Measurements from ENCODE around the gene FYN.

FYN gene

DNA sequence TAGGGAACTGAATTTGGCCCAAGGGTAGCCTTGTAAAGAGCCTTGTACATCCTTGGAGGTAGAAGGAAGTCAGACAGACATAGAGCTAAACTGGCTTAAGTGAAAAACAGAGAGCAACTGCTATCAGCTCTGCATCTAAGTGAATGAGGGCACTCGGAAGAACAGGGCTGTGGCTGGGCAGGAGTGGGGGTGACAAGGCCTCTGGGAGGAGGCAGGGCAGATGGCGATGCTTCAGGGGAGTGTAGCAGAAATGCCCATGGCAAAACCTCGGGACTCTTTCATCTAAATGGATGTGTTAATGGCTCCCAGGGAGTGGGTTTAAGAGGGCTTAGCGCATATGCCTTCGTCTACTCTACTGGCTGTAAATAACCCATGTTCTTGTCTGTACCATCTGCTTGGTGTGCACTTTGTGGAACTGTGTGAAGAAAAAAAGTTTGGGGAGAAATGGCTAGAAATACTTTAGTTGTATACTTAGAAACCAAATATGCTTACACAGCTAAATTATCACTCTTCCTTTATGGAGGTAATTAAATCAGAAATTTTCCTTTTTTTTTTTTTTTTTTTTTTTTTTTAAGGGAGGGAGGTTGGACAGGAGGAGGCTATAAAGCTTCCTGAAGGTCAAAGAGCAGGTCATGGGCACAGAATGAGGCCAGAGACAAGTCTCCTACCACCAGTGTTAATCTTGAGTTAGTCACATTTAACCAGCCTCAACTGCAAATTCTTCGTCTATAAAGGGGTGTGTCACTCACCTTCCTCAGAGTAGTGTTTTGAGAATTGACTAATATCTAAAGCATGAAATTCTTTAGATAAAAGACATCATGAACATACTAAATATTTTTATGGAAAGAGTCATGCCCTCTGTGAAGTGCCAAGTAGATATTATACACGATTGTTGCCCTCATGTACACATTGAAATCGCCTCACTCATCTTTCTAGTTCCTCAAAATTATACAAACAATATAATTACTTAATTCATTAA lies 60.9 kb downstream of the FYN start:
- no peak for FAIRE-seq
- DNase-seq (ENCODE audit: insufficient read length): no peak

DNA sequence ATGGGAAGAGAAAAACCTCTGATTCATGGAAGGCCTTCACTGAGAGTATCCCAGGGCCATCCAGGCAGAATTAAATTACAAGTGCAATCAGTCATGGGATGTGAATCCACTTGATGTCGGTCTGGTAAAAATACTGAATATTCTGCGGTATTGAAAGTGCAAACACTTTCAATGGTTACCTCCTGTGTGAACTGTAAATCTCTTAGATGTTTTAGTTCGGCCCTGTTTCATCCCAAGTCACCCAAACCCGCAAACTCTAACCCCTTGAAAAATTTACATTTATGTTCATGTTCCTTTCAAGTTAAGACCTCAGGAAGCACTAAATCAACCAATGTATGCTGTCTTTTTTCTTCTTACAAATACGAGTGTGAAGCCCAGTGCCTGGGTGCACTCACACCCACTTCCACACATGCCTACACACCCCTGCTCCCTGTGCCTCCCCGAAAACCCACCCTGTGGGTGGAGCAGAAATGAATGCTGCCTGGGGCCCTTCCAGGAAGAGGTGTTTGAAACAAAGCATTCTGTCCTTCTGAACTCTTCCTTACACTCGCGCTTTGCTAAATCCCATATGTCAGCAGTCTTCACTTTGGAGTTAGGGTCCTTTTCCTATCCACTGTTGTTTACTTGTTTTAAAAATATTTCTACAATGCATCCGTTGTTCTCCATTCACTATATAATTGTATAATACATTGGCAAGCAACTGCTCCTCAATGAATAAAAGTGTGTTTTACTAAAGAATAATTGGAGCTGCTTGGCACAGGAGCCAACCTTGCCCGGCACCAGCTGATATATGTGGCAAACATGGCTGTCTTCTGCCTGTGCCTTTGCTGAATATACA lies 62.7 kb downstream of the FYN start:
- no peak for FAIRE-seq
- no peak for DNase-seq (ENCODE audit: insufficient read length)
- TF ChIP-seq TAF1 (IDR thresholded peaks at IDR 0.05; ENCODE audit: borderline replicate concordance, low read depth, low read length) (no peak), POLR2AphosphoS5 (IDR thresholded peaks at IDR 0.05; ENCODE audit: low read depth, low read length) (no peak), POLR2A (IDR thresholded peaks at IDR 0.05; ENCODE audit: low read depth, low read length) (no peak)

More for the DNA sequence above, 60.9 kb downstream of the FYN start:
- no peak for TF ChIP-seq POLR2A (IDR thresholded peaks at IDR 0.05; ENCODE audit: low read depth, low read length)
- no peak for TF ChIP-seq TAF1 (IDR thresholded peaks at IDR 0.05; ENCODE audit: borderline replicate concordance, low read depth, low read length)
- TF ChIP-seq POLR2AphosphoS5 (IDR thresholded peaks at IDR 0.05; ENCODE audit: low read depth, low read length): no peak

DNA sequence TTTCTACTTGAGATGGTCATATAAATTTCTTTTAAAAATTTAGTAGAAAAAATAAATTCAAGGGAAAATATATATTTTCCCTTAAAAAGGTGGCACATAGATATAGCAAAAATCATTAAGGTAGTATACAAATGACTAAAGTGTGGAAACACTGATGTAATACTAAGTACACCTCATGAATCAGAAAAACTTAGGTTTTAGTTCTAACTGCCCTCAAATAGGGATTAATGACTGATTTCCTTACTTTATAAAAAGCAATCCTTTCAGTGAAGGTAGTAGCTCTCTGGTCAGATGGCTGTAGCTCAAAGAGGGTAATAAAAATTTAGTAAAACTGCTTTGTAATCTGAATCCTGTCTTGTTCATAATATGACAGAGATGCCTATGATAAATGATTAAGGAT lies 63.5 kb downstream of the FYN start:
- TF ChIP-seq POLR2AphosphoS5 (IDR thresholded peaks at IDR 0.05; ENCODE audit: low read depth, low read length) (no peak), TAF1 (IDR thresholded peaks at IDR 0.05; ENCODE audit: borderline replicate concordance, low read depth, low read length) (no peak), POLR2A (IDR thresholded peaks at IDR 0.05; ENCODE audit: low read depth, low read length) (no peak)
- no peak for DNase-seq (ENCODE audit: insufficient read length)
- FAIRE-seq: no peak

DNA sequence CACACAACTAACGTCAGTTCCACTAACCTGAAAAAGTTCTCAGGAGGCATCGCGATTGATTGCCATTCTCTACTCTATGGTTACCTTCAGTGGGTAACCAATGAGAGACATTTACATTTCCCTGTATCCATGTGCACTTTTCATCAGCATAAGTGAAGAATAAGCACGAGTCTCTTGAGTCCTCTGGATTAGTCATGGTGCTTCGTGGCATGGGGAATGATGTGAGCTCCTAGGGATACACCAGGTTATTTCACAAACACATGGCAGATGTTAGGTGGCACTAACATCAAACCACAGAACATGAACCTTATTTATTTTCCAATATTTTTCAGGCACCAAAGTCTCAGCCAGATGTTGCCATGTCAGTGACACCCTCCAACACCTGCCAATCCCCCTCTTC lies 64.0 kb downstream of the FYN start:
- DNase-seq (ENCODE audit: insufficient read length) (no peak), FAIRE-seq (no peak)
- no peak for TF ChIP-seq POLR2A (IDR thresholded peaks at IDR 0.05; ENCODE audit: low read depth, low read length)
- no peak for TF ChIP-seq POLR2AphosphoS5 (IDR thresholded peaks at IDR 0.05; ENCODE audit: low read depth, low read length)
- TF ChIP-seq TAF1 (IDR thresholded peaks at IDR 0.05; ENCODE audit: borderline replicate concordance, low read depth, low read length): no peak

DNA sequence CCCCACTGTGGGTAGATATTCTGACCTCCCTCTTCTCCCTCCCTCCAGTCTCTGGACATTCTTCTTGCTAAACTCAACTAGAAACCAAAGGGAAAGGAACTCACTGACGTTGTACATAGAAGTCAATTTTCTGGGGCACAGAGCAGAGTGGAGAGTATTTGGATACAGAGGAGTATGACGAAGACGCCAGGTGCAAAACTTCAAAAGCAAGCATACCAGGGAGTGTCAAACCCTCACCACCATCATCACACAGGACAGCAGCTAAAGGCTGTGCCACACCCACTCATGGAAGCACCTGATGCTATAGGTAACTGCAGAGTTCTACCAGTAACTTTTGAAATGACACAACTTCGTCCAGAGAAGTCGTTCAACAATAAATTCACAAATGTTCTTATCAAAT lies 64.8 kb downstream of the FYN start:
- DNase-seq (ENCODE audit: insufficient read length): no peak
- FAIRE-seq: no peak
- no peak for TF ChIP-seq TAF1 (IDR thresholded peaks at IDR 0.05; ENCODE audit: borderline replicate concordance, low read depth, low read length)
- no peak for TF ChIP-seq POLR2A (IDR thresholded peaks at IDR 0.05; ENCODE audit: low read depth, low read length)
- TF ChIP-seq POLR2AphosphoS5 (IDR thresholded peaks at IDR 0.05; ENCODE audit: low read depth, low read length): no peak

DNA sequence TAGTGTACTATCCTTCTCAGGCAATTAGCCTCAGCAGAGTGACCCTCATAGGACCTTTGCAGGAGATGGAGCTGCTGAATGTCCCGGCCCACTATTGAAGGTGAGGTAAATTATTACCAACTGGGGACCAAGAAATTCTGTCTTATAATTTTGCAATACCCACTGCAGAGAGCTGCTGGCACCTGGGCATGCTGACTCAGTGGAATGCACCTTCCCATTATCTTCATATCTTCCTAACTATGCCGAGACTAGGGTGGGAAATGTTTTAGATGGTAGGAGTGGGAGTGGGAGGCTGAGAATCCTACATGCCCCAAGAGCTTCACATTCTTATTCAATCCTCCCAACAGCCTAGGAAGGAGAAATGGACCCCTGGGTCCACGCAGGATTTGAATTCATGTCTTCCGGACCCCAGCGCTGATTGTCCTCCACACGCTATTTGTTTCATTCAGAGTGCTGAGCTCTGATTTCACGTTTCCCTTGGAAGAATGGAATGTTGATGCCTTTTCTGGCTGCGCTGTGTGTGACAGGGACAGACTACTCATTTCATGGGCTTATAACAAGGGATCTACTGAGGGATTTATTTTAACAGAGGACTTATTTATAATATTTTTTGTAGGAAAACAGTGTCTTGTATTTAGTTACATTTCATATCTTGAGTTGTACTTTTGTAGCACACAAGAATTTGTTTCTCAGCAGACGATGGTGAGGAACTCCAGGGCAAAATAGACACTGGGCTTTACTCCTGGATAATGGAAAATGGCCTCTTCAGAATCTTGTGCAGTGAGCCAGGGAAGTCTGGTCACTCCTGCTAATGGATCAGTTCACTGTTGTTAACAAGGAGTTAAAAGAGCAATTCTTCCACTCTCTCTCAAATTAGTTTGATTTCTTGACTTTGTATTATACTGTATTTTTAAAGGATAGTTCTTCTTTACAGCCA lies 66.4 kb downstream of the FYN start:
- DNase-seq (ENCODE audit: insufficient read length) (no peak), FAIRE-seq (no peak)
- TF ChIP-seq POLR2A (IDR thresholded peaks at IDR 0.05; ENCODE audit: low read depth, low read length) (no peak), TAF1 (IDR thresholded peaks at IDR 0.05; ENCODE audit: borderline replicate concordance, low read depth, low read length) (no peak), POLR2AphosphoS5 (IDR thresholded peaks at IDR 0.05; ENCODE audit: low read depth, low read length) (no peak)

DNA sequence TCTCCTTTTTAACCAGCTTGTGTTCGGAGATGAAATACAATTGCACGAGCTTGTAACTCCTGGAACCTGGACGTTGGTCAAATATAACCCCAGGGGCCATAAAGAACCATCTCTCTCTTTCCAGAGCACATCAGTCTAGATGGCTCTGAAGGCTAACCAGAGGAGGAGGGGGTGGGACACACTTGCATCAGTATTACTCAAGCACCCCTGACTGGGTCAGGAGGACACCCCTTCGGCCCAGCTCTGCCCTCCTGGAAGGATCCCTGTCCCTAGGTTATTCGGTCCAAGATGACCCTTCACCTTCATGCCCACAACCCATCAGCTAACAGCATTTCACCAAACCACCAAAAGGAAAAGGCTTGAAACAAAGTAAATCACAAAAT lies 67.1 kb downstream of the FYN start:
- no peak for DNase-seq (ENCODE audit: insufficient read length)
- TF ChIP-seq TAF1 (IDR thresholded peaks at IDR 0.05; ENCODE audit: borderline replicate concordance, low read depth, low read length): no peak
- TF ChIP-seq POLR2A (IDR thresholded peaks at IDR 0.05; ENCODE audit: low read depth, low read length): no peak
- no peak for TF ChIP-seq POLR2AphosphoS5 (IDR thresholded peaks at IDR 0.05; ENCODE audit: low read depth, low read length)
- no peak for FAIRE-seq

DNA sequence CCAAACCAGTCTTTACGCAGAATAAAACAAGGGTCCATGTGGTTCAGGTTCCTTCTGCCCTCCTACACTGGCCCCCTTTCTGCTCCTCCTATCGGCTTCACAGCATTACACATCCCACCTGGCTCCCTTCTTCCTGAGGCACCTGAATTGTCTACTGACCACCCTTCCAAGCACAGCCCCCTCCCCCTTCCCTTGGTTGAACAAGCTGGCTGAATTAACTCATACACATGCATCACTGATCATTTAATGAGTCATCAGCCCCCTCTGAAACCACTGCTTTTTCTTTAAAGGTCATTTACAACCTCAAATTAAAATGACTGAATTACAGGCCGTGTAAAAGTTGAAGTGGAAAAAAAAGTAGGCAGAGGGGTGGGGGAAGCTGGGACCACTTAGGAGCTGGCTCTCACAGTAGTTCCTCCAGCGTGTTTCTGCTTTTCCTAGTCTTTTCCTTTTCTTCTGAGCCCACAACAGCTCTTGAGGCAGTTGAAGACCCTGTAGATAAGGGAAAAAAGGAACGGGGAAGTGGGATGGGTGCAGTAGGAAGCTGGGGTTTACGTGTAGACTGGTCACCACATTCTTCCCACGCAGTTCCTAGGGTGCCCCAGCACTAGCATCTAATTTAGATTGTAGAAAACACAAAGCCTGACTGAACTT lies 67.6 kb downstream of the FYN start:
- TF ChIP-seq POLR2A (IDR thresholded peaks at IDR 0.05; ENCODE audit: low read depth, low read length): no peak
- TF ChIP-seq TAF1 (IDR thresholded peaks at IDR 0.05; ENCODE audit: borderline replicate concordance, low read depth, low read length): no peak
- no peak for TF ChIP-seq POLR2AphosphoS5 (IDR thresholded peaks at IDR 0.05; ENCODE audit: low read depth, low read length)
- no peak for DNase-seq (ENCODE audit: insufficient read length)
- FAIRE-seq: peak; percentile 5

DNA sequence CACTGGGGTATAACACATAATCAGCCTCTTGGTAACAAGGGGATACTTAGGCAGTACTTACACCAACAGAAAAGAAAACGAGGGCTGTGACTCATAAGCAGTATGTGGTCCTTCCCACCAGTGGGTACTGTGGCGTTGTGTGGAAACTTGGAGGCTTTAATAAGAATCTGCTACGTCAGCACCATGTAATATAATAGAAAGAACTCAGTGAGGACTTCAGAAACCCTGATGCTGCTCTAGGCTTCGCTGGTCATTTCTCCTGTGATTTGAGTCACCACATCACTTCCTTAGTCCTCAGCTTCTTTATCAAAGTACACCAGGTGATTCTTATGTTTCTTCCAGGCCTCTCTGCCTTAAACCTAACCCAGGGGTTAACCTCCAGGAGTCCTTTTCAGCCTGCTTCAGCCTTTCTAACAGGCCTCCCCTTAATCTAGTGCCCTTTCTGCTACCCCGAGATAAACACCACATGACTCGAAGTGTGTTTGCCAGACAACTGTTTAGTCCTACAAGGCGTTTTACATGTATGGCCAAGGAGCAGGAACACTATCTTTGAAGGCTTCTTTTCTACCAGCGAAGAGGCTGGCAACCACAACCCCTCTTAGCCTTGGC lies 68.5 kb downstream of the FYN start:
- FAIRE-seq: no peak

DNA sequence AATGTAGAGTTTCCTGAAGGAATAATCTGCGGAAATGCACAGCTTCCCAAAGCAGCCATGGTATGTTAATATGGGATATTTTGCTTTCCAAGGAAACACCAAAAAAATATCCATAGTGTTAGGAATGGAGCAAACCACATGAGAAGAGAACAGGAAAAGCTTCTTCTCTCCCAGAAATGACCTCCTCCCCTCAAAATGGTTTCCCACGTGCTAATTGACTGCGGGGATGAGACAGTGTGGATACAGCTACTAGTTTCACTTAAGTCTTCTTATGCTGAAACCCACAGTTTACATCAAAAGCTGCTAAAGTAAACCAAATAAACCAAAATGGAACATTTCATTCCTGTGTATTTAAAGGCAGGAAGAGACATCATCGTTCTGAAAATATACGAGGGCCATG lies 69.4 kb downstream of the FYN start:
- TF ChIP-seq TAF1 (IDR thresholded peaks at IDR 0.05; ENCODE audit: borderline replicate concordance, low read depth, low read length) (no peak), POLR2A (IDR thresholded peaks at IDR 0.05; ENCODE audit: low read depth, low read length) (no peak), POLR2AphosphoS5 (IDR thresholded peaks at IDR 0.05; ENCODE audit: low read depth, low read length) (no peak)
- FAIRE-seq (no peak), DNase-seq (ENCODE audit: insufficient read length) (no peak)

More for the DNA sequence above, 68.5 kb downstream of the FYN start:
- DNase-seq (ENCODE audit: insufficient read length): no peak
- TF ChIP-seq POLR2A (IDR thresholded peaks at IDR 0.05; ENCODE audit: low read depth, low read length): no peak
- no peak for TF ChIP-seq POLR2AphosphoS5 (IDR thresholded peaks at IDR 0.05; ENCODE audit: low read depth, low read length)
- no peak for TF ChIP-seq TAF1 (IDR thresholded peaks at IDR 0.05; ENCODE audit: borderline replicate concordance, low read depth, low read length)
